Stomach (tissue), 4 donors: ENCODE results near the gene RPP30.

Experiments
- CTCF ChIP-seq, 7 experiments: fragments of 450-650 bp in 4 of 7; fragments of 200-600 bp in 3 of 7; sonication (generic) in 3 of 7; IDR thresholded peaks; one replicate each; pipeline ENCODE4 v1.5.1; 2016 to 2019; ENCODE audit warnings: antibody characterized with exemption in 7 of 7, control low read depth in 2 of 7, mild to moderate bottlenecking in 1 of 7
- EP300 ChIP-seq: sonication (generic); formaldehyde crosslinking; IDR thresholded peaks from one replicate; pipeline ENCODE4 v1.6.1; 2017; ENCODE audit warnings: antibody characterized with exemption
- POLR2AphosphoS5 ChIP-seq, 3 donors: sonication (generic); formaldehyde crosslinking; IDR thresholded peaks; one replicate each; pipeline ENCODE4 v1.6.1; 2016; ENCODE audit warnings: antibody characterized with exemption in 3 of 3

- TF ChIP-seq CTCF (IDR thresholded peaks at IDR 0.05), result no peak
- no peak for TF ChIP-seq POLR2AphosphoS5 (IDR thresholded peaks at IDR 0.05)
- no peak for TF ChIP-seq EP300
These were observed 17.9 kb downstream of the RPP30 start for GRCh38 chr10:90889636-90890035.
